Stimulated activated CD4-positive, alpha-beta T cell treated with anti-CD3 and anti-CD28 coated beads, Interleukin-12 subunit alpha, Interleukin-12 subunit beta, amount 100 ng/mL, for 48 hours (primary cell): ENCODE data around the gene ARMC8.

Experiments
- DNase-seq, 3 donors: peaks; one replicate each; pipeline ENCODE4 v3.0.0-alpha.2; 2020; ENCODE audit warnings: low read depth in 2 of 3, low spot score in 1 of 3

The ARMC8 gene

DNA sequence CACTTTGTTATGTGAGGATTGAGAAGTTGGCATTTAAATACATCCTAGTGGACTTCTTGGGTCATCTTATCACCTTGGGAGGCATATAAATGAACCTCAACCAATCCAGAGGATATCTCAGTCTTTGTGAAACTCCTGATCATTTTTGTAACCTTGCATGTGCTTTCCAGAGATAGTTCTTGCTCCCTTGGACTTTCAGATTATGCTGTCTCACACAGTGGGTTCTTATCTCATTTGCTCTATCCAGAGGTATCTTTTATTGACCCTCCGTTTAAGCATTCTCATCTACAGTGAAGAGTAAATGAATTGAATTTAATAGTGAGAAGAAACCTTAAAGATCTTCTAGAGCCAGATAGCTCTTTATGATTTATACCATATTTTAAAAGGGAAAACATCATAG, 10.4 kb downstream of the ARMC8 start:
- DNase-seq = no peak

DNA sequence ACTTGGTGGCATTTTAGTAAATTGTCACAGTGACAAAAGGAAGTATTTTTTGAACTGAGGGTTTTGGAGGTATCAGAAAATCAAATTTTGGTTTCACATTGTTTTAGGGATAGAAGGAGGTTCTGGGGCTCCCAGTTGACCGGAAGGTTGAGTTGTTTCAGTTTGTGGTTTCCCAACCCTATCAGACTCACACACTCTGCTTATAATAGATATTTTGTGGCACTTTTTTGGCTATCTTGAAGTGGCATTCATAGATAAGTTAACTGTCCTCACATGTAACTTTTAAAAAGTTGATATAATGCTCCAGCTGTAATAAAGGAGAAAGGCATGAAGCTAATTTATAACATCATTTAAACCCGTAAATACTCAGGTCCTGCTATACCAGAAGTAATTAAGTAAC, 12.8 kb downstream of the ARMC8 start:
- DNase-seq = no peak

DNA sequence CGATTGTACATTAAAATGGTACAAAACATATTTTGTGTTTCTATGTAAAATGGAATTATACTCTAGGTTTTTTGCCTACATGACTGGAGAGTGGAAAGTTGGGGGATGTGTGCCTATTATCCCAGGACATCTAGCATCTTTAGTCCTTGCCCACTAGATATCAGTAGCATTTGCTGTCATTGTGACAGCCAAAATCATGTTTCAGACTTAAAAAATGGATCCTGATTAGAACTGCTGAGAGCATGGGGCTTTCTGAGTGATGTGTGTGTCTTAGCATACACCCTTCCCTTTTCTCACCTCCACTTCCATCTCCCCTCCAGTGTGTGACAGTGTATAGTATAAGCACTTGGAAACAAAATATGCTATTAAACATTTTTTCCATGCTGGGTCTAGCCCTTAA, 13.3 kb downstream of the ARMC8 start:
- DNase-seq = no peak

DNA sequence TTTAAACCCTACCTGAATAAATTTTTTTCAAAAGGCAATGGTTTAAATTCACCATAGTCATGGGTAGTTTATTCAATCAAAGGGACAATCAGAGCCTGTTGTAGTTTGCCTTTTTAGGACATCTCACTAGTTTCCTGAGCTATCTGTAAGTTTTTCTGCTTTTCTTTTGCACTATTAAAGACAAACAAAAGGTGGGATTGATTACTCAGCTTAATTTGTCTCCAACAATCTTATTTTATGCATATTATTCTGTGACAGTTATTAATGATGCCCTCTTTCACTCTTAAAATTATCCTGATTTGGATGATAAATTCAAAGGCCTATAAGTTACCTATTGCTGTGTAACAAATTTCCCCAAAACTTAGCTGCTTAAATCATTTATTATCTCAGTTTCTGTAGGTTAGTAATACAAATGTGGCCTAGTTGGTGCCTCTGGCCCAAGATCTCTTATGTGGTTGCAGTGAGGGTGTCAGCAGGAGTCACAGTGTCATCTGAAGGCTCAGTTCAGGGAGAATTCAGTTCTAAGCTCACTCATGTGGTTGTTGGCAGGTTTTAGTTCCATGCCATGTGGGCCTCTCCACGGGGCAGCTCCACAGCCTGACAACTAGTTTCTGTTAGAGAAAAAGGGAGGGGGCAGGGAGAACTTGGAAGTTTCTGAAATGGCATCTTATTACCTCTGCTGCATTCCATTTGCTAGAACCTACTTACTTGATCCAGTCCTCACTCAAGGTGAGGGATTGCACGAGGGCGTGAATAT, 16.0 kb downstream of the ARMC8 start:
- no peak for DNase-seq

DNA sequence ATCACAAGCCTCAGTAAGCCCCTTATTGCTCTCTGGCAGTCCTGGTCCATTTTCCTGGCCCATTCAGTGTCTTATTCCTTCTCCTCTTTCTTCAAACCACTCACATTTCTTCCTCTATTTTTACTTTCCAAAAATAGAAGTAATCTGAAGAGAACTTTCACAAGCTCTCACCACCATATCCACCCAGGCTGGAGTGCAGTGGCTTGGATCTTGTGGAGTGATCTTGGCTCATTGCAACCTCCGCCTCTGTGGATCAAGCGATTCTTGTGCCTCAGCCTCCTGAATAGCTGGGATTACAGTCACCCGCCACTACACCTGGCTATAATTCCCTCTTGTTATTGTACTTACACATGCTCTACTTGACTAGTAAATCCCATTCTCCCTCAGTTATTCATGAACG, 16.8 kb downstream of the ARMC8 start:
- no peak for DNase-seq

DNA sequence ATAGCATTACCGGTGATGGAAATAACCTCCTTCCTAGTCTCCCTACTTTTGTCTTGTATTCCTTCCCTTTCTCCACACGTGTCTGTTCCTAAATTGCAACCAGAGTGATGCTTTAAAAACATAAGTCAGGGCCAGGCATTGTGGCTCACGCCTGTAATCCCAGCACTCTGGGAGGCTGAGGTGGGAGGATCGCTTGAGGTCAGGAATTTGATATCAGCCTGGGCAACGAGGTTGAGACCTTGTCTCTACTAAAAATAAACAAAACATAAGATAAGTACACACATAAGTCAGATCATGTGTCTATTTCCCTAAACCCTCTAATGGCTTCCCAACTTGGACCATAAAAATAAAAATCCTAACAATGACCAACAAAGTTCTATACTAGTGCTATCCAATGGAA, 18.4 kb downstream of the ARMC8 start:
- no peak for DNase-seq

DNA sequence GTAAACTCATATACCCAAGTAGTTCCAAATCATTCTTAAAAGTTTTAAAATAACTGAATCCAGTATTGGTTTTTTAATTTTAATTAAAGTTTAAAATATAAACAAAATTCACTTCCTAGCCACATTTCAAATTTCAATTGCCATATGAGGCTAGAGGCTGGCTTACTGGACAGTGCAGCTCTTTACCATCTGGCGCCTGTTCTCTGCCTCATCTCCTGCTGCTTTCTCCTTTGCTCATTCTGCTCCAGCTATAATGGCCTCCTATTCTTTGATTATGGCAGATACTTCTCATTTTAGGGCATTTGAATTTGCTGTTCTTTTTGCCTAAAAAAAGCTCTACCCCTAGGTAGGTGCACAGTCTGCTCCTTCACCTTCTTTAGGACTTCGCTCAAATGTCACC, 19.1 kb downstream of the ARMC8 start:
- no peak for DNase-seq

DNA sequence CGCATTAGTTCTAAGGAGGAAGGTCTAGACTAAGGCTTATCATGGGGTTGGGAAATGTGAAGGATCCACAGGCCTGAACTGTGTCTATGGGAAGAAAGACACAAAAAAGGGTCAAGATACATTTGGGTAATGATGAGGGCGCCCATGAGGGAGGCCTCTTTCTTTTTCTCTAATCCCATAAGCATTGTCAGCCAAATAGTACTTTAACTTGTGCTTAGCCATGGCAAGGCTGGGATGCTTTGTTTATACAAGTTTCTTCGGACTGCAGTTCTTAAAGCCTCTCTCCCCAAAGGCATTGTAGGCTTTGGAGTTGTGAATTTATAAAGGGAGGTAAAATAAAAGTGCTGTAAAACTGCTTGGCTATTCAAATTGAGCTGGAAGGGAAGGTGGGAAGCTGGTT, 23.4 kb downstream of the ARMC8 start:
- no peak for DNase-seq

DNA sequence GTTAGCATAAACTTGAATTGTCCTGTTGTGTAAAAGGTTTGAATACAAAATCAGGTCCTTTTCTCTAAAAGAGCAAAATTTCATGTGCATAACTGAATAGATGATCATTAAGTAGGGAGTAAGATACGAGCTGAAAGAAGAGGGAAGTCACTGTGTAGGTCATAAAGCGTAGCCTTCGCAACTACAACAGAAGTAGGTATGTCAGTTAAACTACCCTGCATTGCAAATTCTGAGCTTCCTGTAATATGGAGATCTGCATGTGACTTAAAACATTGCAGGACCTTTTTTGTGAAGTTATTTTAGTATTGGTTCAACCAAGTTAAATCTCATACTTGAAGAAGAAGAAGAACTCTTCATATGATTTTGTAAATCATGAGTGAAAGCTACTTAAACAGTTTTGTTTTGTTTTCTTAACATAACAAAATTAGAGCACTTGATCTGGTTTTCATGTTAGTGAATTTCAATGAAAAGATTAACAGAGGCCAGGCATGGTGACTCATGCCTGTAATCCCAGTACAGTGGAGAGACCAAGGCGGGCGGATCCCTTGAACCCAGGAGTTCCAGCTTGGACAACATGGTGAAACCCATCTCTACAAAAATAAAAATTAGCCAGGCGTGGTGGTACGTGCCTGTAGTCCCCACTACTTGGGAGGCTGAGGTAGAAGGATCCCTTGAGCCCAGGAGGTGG, 26.4 kb downstream of the ARMC8 start:
- DNase-seq = no peak

DNA sequence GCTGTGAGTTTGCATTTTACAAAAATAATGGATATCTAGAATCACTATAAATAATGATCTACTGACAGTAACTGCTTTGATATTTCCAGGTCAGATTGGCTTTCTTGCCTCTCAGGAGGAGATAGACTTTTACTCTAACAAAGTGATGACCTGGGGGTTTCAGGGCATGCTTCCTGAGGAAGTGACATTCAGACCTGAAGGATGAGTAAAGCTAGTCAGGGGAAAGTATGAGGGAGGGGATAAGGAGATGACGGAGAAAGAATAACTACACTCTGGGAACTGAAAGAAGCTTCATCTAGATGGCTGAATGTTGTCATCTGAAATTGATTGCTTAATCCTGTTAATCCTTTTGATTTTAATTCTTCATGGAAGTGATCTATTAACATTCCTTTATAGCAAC, 32.2 kb downstream of the ARMC8 start:
- no peak for DNase-seq

DNA sequence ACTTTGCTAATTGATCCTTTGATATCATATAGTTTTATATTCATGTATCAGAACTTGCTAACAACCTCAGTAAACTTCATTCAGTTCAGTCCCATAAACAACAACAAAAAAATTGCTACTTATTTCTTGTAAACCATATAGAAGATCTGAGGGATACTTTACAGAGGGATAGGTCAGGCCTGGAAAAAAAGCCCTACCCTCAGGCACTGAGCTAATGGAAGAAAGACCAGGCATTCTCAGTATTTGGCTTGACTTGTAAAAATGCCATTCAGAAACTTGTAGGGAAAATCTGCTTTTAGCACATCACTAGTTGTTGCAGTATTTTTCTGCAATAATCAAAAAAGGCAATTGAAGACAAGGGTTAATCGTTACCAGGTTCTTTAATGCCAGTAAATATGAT, 33.1 kb downstream of the ARMC8 start:
- DNase-seq = no peak

DNA sequence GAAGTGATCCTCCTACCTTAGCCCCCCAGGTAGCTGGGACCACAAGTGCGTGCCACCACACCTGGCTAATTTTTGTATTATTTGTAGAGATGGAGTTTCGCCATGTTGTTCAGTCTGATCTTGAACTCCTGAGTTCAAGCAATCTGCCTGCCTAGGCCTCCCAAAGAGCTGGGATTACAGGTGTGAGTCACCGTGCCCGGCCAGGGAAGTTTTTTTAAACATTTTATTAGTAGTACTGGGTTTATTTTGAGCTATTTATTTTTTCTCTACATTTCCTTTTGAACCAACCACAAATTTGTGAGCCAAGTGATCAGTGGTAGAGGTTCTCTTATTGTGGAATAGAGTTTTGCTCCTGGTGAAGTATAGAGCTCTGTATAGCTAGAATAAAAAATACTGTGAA, 33.7 kb downstream of the ARMC8 start:
- DNase-seq = no peak

DNA sequence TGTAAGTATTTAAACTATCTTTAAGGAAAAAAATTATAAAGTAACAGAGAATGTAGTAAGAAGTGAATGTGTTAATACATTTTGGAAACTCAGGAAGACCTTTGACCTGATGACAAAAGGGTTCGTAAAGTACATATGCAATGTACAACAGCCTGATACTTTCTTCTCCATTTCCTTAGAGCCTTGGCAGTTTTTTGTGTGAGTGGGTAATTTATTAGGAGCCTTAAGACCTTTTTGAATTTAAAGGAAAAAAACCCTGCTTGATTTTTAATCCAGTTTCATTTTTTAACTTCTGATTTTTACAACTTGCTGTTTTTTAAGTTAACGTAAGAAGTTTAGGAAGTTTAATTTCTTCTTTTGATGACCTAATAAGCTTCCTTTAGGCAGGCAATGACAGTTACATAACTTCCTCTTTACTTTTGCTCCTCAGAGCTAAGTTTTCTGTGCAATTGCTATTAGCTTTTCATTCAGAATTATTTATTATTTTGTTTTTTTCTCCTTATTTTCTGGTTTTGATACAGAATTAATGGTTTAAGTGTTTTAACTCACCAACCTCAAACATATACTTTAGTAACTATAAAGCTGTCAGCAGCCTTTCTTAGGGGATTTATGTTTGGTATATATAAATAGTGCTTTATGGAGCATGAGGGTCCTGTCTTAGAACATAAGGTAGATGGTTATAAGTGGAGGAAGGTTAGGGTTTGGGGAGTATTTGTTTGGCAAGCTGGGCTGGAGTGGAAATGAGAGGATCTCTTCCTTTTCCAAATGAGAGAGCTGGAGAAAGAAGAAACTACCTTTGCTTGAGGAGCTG, 35.2 kb downstream of the ARMC8 start:
- no peak for DNase-seq

DNA sequence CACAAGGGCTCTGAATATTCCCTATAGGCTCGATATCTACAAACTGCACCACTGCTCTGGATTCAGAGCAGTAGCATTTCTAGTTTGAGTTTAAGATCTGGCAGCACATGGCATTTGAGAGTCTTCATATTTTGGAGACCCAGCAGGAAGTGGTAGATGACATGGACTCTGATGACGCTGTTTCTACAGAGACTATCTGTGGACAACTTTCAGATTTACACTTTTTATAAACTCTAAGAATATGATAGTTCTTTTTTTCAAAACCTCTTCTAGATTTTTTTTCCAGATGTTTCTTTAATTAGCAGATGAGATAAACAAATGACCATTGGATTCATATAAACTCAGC, 35.8 kb downstream of the ARMC8 start:
- DNase-seq = no peak

DNA sequence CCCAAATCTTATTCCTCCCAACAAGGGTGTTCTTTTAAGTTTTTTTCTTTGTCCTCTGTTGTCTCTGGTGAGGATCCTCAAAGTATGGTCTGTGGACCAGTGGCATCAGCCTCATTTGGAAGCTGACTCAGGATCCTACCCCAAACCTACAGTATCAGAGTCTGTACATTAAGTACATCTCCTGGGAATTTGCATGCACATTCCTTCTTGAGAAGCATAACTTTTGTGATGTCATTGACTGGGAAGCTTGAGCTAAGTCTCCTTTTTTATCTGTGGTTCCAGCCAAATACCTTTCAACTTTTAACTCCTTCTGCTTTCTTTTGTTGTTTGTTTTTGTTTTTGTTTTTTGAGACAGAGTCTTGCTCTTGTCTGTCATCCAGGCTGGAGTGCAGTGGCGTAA, 40.5 kb downstream of the ARMC8 start:
- no peak for DNase-seq

DNA sequence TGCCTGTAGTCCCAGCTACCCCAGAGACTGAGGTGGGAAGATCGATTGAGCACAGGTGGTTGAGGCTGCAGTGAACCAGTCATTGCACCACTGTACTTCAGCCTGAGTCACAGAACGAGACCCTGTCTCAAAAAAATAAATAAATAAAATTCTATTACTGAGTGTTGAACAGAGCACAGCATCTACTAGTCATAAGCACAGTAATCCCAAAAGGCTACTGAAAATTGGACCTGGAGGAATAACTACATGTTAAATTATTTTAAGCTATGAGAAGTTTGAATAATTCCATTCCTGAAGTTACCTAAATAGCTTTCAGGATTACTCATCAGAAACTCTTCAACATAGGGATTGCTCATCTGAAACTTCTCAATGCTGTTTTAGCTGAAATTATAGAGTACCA, 43.4 kb downstream of the ARMC8 start:
- no peak for DNase-seq

DNA sequence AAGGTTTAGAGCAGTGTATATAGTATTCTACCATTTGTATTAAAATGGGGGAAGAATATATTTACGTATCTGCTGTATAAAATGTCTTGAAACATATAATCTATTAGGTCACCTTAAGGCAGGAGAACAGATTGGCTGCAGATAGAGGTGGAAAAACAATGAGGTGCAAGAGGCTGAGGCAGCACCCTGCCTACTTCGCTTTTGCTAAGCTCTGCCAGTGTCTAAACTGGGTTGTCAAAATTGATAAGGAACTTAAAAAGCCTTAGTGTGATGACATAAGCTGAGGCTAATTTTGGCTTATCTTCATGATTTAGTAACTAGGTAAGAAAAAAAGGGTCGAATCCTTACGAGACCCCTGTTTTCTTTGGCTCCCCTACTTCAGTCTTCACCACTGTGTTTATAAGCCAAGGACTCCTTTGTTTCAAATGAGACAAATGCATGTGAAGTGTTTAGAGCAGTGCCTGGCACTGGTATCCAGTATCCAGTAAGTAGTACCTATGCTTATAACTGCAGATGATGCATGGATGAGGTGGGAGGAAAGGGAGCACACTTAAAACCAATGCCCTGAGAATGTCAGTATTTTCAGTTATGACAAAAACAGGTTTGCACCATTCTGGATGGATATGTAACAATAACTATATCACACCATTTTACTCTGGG, 45.7 kb downstream of the ARMC8 start:
- DNase-seq = no peak

DNA sequence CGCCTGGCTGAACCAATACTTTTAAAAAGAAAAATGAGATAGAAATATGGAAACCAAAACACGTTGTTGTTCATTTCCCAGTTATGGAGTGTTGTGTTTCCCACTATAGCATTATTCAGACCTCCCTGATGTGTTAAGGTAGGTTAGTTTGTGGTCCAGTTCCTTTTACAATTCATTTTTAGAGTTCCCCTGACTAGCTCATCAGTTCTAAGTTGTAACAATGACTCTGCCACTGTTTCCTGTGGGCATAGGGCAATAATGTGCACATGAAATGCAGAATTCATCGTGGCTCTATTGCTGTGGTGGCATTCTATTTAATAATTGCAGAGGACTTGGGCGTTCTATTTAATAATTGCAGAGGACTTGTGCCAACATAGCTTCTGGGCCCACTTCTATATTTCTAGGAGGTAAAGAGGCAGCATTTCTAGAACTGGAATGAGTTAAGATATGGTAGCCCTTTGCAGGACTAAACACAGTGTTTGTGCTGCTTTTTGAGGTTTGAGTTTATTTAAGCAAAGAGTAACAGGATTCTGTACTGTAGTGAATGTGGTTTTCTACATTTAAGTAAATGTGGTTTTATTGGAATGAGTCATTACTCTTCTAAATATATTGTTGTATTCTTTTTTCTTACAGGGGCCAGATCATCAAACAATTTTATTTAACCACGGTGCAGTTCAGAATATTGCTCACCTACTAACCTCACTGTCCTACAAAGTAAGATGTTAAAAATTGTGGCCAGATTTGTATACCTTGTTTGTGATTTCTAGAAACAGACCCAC, 47.5 kb downstream of the ARMC8 start:
- DNase-seq = no peak

DNA sequence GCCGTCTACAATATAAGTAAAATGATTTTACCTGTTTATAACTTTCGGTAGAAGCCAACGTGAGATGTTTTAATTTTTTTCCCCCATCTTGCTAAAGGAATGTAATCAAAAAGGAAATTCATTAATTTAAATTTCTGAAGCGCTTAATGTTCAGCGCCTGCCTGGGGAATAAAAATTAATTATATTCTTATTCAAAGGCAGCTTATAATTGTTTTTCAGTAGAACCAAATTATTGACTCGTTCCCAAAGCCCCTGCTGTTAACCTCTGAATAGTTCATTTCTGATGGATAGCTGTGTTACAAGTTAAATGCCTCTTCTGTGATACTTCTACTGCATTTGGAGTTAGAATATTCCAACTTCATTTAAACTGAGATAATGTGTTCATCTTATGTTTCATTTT, 51.6 kb downstream of the ARMC8 start:
- DNase-seq = no peak

DNA sequence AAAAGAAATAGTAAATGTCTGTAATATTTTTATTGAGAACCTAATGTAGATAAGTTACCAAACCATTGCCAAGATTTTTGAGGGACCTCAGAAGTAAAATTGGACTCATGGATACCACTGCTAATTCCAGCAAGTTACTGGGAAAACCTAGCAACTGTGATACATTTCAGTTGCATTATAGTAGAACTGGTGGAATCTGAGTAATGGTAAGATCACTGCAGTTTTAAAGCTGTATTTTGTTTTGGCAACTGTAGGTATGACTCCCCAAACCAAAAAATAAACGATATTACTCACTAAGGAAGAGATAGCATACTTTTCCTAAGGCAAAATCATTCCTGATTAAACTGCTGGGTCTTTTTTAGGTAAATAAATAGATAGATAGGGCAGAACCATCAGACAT, 54.0 kb downstream of the ARMC8 start:
- DNase-seq = no peak

DNA sequence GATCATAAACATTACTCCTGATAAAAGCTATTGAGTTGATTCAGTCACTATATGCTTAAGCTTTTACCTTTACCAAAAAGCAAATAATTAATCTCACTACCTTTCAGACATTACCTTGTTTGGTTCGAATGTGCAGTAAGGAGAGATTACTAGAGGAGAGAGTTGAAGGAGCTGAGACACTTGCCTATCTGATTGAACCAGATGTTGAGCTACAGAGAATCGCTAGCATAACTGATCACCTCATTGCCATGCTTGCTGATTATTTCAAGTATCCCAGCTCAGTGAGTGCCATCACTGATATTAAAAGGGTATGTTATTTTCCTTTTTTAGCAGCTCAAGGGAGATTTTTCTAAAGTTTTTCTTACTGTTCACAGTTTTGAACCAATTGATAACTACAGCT, 54.6 kb downstream of the ARMC8 start:
- DNase-seq = no peak
